Upper lobe of right lung (tissue), 1 donor: ENCODE data around the gene KDM3A. TPM values are rescaled to one million over a fixed set of nuclear protein-coding genes. Genes with fewer than 3 reads are reported as not detected.

ENCODE experiments used
- ATAC-seq: fragments of 200-7000 bp; cut with Tn5 transposase; one replicate; pipeline ENCODE4 v1.9.1; 2020; ENCODE audit warnings: mild to moderate bottlenecking, moderate library complexity
- DNase-seq: peaks from one replicate; pipeline ENCODE4 v3.0.0-alpha.2; 2020
- H3K27ac ChIP-seq: fragments of 200-600 bp; one replicate; pipeline ENCODE4 v1.8.0; 2022
- H3K27me3 ChIP-seq: fragments of 200-600 bp; one replicate; pipeline ENCODE4 v1.8.0; 2022; ENCODE audit warnings: mild to moderate bottlenecking
- H3K36me3 ChIP-seq: fragments of 200-600 bp; one replicate; pipeline ENCODE4 v1.8.0; 2022
- H3K4me1 ChIP-seq: fragments of 200-600 bp; one replicate; pipeline ENCODE4 v1.8.0; 2022
- H3K4me3 ChIP-seq: fragments of 200-600 bp; one replicate; pipeline ENCODE4 v1.8.0; 2022; ENCODE audit warnings: mild to moderate bottlenecking
- H3K9me3 ChIP-seq: fragments of 200-600 bp; one replicate; pipeline ENCODE4 v1.8.0; 2022
- intact Hi-C: fragments of 100-400 bp; cut with DNase I; formaldehyde crosslinking; loops from one replicate; pipeline ENCODE4 v1.11.0; 2022
- total RNA-seq: library from RNA; stranded (reverse); fragmentation: NEBNext Ultra II Directional; extraction: Animal tissue kit (Norgen Biotek cat#: 25700); gene quantifications from one replicate; pipeline ENCODE4 v1.2.1, GENCODE V29; 2021
- TF ChIP-seq, protein P1 (sequence below): fragments of 200-600 bp; IDR thresholded peaks from one replicate; pipeline ENCODE4 v1.8.0; 2022; ENCODE audit warnings: antibody characterized with exemption
- donor health status: DM: no; HTN: yes; CAD: no; lungs with severe emphysema.

KDM3A gene
- total RNA-seq, 1 donor from 2014 or later, result 49.1 TPM

DNA sequence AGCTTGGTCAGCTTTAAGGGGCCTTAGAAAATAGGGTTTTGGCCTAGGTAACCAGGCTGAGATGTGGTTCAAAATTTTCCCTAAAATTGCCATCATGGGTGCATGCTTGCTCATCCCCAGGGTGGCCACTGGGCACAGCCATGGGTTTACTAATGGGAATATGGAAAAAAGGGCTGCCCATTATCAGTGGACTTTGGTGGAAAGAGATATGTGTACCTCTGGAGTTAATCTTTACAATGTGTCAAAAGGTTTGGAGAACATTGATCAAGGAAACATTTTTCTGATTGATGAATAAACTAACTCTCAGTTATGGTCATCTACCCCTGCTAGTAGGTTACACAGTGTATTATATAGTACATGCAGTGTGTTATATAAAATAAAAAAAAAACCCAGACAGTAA lies 13.1 kb downstream of the KDM3A start:
- Histone ChIP-seq H3K36me3 (peaks cover 89% of the 10 kb centered on the region), H3K4me1 (peaks cover 2% of the 10 kb centered on the region), H3K27me3 (no peaks in the 10 kb centered on the region), H3K4me3 (no peak overlapping the region), H3K9me3 (no peaks in the 10 kb centered on the region), H3K27ac (no peak overlapping the region)
- TF ChIP-seq, protein P1, sequence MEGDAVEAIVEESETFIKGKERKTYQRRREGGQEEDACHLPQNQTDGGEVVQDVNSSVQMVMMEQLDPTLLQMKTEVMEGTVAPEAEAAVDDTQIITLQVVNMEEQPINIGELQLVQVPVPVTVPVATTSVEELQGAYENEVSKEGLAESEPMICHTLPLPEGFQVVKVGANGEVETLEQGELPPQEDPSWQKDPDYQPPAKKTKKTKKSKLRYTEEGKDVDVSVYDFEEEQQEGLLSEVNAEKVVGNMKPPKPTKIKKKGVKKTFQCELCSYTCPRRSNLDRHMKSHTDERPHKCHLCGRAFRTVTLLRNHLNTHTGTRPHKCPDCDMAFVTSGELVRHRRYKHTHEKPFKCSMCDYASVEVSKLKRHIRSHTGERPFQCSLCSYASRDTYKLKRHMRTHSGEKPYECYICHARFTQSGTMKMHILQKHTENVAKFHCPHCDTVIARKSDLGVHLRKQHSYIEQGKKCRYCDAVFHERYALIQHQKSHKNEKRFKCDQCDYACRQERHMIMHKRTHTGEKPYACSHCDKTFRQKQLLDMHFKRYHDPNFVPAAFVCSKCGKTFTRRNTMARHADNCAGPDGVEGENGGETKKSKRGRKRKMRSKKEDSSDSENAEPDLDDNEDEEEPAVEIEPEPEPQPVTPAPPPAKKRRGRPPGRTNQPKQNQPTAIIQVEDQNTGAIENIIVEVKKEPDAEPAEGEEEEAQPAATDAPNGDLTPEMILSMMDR, result no peak
- DNase-seq (no peak), ATAC-seq (no peak)
- intact Hi-C loops, result loop anchor here (5.0 kb wide), 1 partner anchor 252 kb away; no protein-coding TSS in a partner anchor

DNA sequence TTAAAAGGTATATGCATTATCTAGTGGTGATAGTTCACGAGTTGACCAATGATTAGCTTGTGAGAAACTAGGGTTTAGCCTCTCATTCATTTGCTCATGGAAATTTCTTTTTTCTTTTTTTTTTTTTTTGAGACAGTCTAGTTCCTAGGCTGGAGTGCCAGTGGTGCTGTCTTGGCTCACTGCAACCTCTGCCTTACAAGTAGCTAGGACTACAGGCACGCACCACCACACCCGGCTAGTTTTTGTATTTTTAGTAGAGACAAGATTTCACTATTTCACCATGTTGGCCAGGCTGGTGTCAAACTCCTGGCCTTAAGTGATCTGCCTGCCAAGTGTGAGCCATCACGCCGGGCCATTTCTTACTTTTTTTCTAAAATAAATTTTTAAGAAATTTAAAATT lies 14.0 kb downstream of the KDM3A start:
- H3K9me3 ChIP-seq, result no peaks in the 10 kb centered on the region
- H3K4me3 ChIP-seq, result no peak overlapping the region
- H3K27me3 ChIP-seq, result no peaks in the 10 kb centered on the region
- no peak for ATAC-seq
- no peak for DNase-seq
- H3K36me3 ChIP-seq, result peaks cover 89% of the 10 kb centered on the region
- intact Hi-C loops, result no loop called here
- H3K4me1 ChIP-seq, result no peaks in the 10 kb centered on the region
- H3K27ac ChIP-seq, result no peak overlapping the region
- TF ChIP-seq, protein P1, result no peak

DNA sequence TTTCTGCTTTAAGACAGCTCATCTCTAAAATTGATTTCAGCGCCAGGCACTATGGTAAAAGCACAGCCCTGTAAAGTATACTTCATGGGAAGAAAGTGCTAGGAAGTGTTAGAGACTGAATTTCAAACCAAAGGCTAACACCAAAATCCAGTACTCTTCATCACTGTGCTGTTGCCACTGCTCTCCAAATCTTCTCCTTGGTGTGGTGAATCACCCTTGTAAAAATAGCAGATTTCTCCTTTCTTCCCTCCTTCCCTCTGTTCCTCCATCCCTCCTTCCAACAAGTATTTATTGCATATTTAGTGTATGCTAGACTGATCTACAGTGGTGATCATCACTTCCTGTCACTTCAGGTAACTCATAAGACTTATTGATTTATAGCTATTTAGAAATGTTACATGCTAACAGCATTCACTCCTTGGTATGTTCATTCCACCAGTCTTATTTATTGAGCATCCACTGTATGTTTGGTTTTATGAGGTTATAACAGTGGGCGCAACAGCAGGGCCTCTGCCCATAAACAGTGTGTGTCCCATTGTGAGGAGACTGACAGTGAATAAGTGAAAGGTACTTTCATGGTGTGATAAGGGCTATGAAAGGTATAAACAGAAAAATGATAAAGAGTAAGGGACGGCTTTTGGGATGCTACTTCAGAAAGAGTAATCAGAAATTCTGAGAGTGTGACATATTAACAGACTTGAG lies 20.0 kb downstream of the KDM3A start:
- H3K27me3 ChIP-seq, result no peaks in the 10 kb centered on the region
- H3K36me3 ChIP-seq, result peaks cover 98% of the 10 kb centered on the region

DNA sequence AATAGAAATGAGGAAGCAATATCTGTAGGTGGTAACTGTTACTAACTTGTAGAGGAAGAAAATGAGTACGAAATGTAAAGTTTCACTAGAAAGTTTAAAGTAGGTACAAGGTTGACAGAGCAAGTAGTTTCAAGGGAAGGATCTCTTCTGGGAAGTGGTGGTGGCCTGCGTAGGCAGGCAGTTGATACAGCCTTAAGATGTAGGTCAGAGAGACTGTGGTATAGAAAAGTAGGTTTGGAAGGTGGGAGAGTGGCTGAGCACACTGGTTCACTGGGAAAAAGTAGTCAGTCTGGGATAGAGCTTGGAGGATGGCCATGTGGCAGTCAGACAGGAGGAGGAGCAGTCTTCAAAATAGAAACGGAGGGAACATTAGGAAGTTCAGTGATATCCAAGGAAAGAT lies 23.5 kb downstream of the KDM3A start:
- H3K27ac ChIP-seq, result no peak overlapping the region
- H3K27me3 ChIP-seq, result no peaks in the 10 kb centered on the region
- DNase-seq (no peak), ATAC-seq (peak; percentile 88)
- no peak overlapping the region for H3K4me3 ChIP-seq
- H3K4me1 ChIP-seq, result peaks cover 4% of the 10 kb centered on the region
- no peaks in the 10 kb centered on the region for H3K9me3 ChIP-seq
- TF ChIP-seq, protein P1, result no peak
- intact Hi-C loops, result no loop called here
- peaks cover 99% of the 10 kb centered on the region for H3K36me3 ChIP-seq

More for the DNA sequence above, 20.0 kb downstream of the KDM3A start:
- H3K9me3 ChIP-seq, result no peaks in the 10 kb centered on the region
- H3K4me3 ChIP-seq, result no peak overlapping the region
- DNase-seq, result no peak
- TF ChIP-seq, protein P1, result no peak
- no peak for ATAC-seq
- H3K27ac ChIP-seq, result no peak overlapping the region
- peaks cover 4% of the 10 kb centered on the region for H3K4me1 ChIP-seq
- intact Hi-C loops, result no loop called here

DNA sequence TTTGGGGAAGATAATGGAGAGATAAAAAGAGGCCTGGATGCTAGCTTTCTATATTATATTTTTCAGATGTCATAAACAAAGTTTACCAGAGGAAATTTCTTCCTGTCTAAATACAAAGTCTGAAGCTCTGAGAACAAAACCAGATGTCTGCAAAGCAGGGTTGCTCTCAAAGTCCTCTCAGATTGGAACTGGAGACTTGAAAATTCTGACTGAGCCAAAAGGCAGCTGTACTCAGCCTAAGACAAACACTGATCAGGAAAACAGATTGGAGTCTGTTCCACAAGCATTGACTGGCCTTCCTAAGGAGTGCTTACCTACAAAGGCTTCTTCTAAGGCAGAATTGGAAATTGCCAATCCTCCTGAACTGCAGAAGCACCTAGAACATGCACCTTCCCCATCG lies 25.1 kb downstream of the KDM3A start:
- peaks cover 99% of the 10 kb centered on the region for H3K36me3 ChIP-seq
- H3K4me1 ChIP-seq, result peaks cover 4% of the 10 kb centered on the region
- ATAC-seq (no peak), DNase-seq (no peak)
- no peaks in the 10 kb centered on the region for H3K9me3 ChIP-seq
- H3K27me3 ChIP-seq, result no peaks in the 10 kb centered on the region
- TF ChIP-seq, protein P1, result no peak
- intact Hi-C loops, result no loop called here
- H3K4me3 ChIP-seq, result no peak overlapping the region
- H3K27ac ChIP-seq, result no peak overlapping the region
